Hepatocyte (in vitro differentiated cells): ENCODE results near the gene MRPL38. TPM values are rescaled to one million over a fixed set of nuclear protein-coding genes. Genes with fewer than 3 reads are reported as not detected.
"Not testable (repeated sequence)": the region's sequence is repeated elsewhere in the genome, so short reads cannot be mapped to it uniquely, and the experiment has no call there.

ENCODE experiments used
- DNase-seq: peaks from one replicate; pipeline ENCODE4 v3.0.0-alpha.2; 2016; ENCODE audit warnings: low spot score
- H2AFZ ChIP-seq: fragments of 200-600 bp; sonication (generic); 2 replicates; pipeline ENCODE4 v1.6.0; 2016; ENCODE audit warnings: antibody characterized with exemption, mild to moderate bottlenecking
- H3K27ac ChIP-seq: fragments of 200-600 bp; sonication (generic); 2 replicates; pipeline ENCODE4 v1.5.1; 2016; ENCODE audit warnings: mild to moderate bottlenecking
- H3K27me3 ChIP-seq: fragments of 200-600 bp; sonication (generic); 2 replicates; pipeline ENCODE4 v1.6.1; 2016
- H3K36me3 ChIP-seq: fragments of 200-600 bp; sonication (generic); replicated peaks from 2 replicates; pipeline ENCODE4 v1.5.1; 2016; ENCODE audit warnings: low read depth; ENCODE audit not compliant: insufficient read depth
- H3K4me1 ChIP-seq: fragments of 200-600 bp; sonication (generic); 2 replicates; pipeline ENCODE4 v1.5.1; 2016; ENCODE audit warnings: mild to moderate bottlenecking, moderate library complexity; ENCODE audit not compliant: insufficient read depth
- H3K4me2 ChIP-seq: fragments of 200-600 bp; sonication (generic); 2 replicates; pipeline ENCODE4 v1.6.0; 2016
- H3K4me3 ChIP-seq: fragments of 200-600 bp; sonication (generic); 2 replicates; pipeline ENCODE4 v1.5.1; 2016; ENCODE audit warnings: mild to moderate bottlenecking
- H3K79me2 ChIP-seq: fragments of 200-600 bp; sonication (generic); 2 replicates; pipeline ENCODE4 v1.6.0; 2017; ENCODE audit warnings: mild to moderate bottlenecking
- H3K9me2 ChIP-seq: fragments of 200-600 bp; sonication (generic); replicated peaks from 2 replicates; pipeline ENCODE4 v1.6.0; 2017; ENCODE audit warnings: mild to moderate bottlenecking; ENCODE audit not compliant: insufficient read depth
- H3K9me3 ChIP-seq: fragments of 200-600 bp; sonication (generic); 2 replicates; pipeline ENCODE4 v1.5.1; 2016; ENCODE audit warnings: low read depth, mild to moderate bottlenecking
- H4K20me1 ChIP-seq: fragments of 200-600 bp; sonication (generic); 2 replicates; pipeline ENCODE4 v1.6.0; 2016; ENCODE audit warnings: mild to moderate bottlenecking; ENCODE audit not compliant: insufficient read depth, poor library complexity, severe bottlenecking
- EZH2 ChIP-seq: fragments of 200-600 bp; sonication (generic); IDR thresholded peaks from 2 replicates; pipeline ENCODE4 v1.6.1; 2016; ENCODE audit warnings: antibody characterized with exemption, mild to moderate bottlenecking, borderline replicate concordance
- EZH2phosphoT487 ChIP-seq: fragments of 200-600 bp; sonication (generic); IDR thresholded peaks from one replicate; pipeline ENCODE4 v1.6.1; 2018; ENCODE audit warnings: antibody characterized with exemption, mild to moderate bottlenecking, low read depth, moderate library complexity; ENCODE audit not compliant: unreplicated experiment, severe bottlenecking
- WGBS: methylation state at CpG from one replicate; pipeline ENCODE4 v1.1.6; 2016; ENCODE audit warnings: low lambda C conversion rate; ENCODE audit errors: missing lambda C conversion rate; 5-methylcytosine and 5-hydroxymethylcytosine counted together
- polyA plus RNA-seq: library from polyadenylated mRNA; unstranded; fragments of >200 nt; fragmentation: Nextera tagmentation; extraction: Ambion mirVana; gene quantifications from 2 replicates; pipeline ENCODE4 v1.2.1, GENCODE V29; 2016
- total RNA-seq: library from RNA; depleted of rRNA; stranded (reverse); fragments of >200 nt; gene quantifications from 2 replicates; pipeline ENCODE4 v1.2.3, GENCODE V29; 2014
- TF ChIP-seq, protein P1 (sequence below): fragments of 200-600 bp; sonication (generic); IDR thresholded peaks from 2 replicates; pipeline ENCODE4 v1.5.1; 2016; ENCODE audit warnings: antibody characterized with exemption, mild to moderate bottlenecking; ENCODE audit not compliant: poor library complexity

MRPL38 gene
- total and polyA plus RNA-seq, 2 experiments from 2014 or later: 50.2 to 124 TPM

DNA sequence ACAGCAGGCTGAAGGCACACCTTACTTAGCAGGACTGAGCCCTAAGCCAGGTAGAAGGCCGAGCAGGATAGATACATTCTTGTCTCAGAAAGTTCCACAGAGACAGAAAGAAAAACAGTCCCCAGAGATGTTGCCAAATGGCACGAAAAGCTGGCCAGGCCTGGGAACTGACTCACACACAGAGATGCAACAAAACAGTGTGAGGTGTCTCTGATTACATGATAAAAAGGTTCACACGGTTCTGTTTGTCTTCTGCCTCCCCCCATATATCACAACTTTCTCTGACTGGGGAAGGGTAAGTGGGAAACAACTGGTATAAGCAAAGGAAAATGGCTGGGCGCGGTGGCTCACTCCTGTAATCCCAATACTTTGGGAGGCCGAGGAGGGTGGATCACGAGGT is 51.3 kb downstream of the MRPL38 start:
- no peaks in the 10 kb centered on the region for H3K27me3 ChIP-seq
- peaks cover 5% of the 10 kb centered on the region for H3K4me1 ChIP-seq
- H3K9me2 ChIP-seq: no peaks in the 10 kb centered on the region
- no peak overlapping the region for H2AFZ ChIP-seq
- no peak overlapping the region for H3K4me3 ChIP-seq
- TF ChIP-seq EZH2phosphoT487 (no peak), EZH2 (no peak)
- TF ChIP-seq, protein P1, sequence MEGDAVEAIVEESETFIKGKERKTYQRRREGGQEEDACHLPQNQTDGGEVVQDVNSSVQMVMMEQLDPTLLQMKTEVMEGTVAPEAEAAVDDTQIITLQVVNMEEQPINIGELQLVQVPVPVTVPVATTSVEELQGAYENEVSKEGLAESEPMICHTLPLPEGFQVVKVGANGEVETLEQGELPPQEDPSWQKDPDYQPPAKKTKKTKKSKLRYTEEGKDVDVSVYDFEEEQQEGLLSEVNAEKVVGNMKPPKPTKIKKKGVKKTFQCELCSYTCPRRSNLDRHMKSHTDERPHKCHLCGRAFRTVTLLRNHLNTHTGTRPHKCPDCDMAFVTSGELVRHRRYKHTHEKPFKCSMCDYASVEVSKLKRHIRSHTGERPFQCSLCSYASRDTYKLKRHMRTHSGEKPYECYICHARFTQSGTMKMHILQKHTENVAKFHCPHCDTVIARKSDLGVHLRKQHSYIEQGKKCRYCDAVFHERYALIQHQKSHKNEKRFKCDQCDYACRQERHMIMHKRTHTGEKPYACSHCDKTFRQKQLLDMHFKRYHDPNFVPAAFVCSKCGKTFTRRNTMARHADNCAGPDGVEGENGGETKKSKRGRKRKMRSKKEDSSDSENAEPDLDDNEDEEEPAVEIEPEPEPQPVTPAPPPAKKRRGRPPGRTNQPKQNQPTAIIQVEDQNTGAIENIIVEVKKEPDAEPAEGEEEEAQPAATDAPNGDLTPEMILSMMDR: no peak
- no peaks in the 10 kb centered on the region for H3K9me3 ChIP-seq
- peak overlapping the region; percentile 87 for H3K4me2 ChIP-seq
- H3K79me2 ChIP-seq: peaks cover 24% of the 10 kb centered on the region
- H3K27ac ChIP-seq: peak overlapping the region; percentile 81
- no peak for DNase-seq
- H4K20me1 ChIP-seq: no peaks in the 10 kb centered on the region
- 82% methylated on average over 7 of the region's 7 CpGs for WGBS
- no peaks in the 10 kb centered on the region for H3K36me3 ChIP-seq

- not testable (repeated sequence) for H3K36me3 ChIP-seq, H2AFZ ChIP-seq, H3K4me3 ChIP-seq, H3K9me2 ChIP-seq, H3K4me1 ChIP-seq, H3K4me2 ChIP-seq, H3K27me3 ChIP-seq, DNase-seq, H3K27ac ChIP-seq, H3K9me3 ChIP-seq, H4K20me1 ChIP-seq
- WGBS: 97% methylated on average over 15 of the region's 15 CpGs
- peaks cover 24% of the 10 kb centered on the region for H3K79me2 ChIP-seq
These were observed 53.0 kb downstream of the MRPL38 start for GRCh38 chr17:75851693-75851991.

- WGBS: 95% methylated on average over 12 of the region's 12 CpGs
These were observed 53.6 kb downstream of the MRPL38 start for GRCh38 chr17:75850928-75851692.

DNA sequence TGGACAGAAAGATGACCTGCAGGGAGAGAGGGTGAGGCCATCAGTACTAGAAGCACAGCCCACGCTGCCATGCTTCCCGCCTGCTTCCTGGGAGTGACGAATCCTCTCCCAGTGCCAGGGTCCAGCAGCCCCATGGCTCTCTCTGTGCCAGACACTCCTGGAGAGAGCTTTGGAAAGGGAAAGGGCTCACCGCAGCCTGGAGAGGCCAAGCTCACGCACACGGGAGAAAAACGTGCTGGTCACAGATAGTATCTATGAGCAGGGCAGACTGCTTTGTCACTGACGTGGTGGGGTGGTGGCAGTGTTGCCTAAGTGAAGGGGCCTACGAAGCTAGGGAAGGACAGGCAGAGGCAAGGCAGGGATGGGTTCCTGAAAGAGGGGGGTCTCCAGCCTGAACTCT is 55.0 kb downstream of the MRPL38 start:
- Histone ChIP-seq H4K20me1 (no peaks in the 10 kb centered on the region), H2AFZ (no peak overlapping the region), H3K9me3 (no peaks in the 10 kb centered on the region), H3K4me3 (no peak overlapping the region), H3K9me2 (no peaks in the 10 kb centered on the region), H3K79me2 (peaks cover 24% of the 10 kb centered on the region), H3K36me3 (no peaks in the 10 kb centered on the region), H3K4me1 (peaks cover 16% of the 10 kb centered on the region), H3K27me3 (no peaks in the 10 kb centered on the region), H3K27ac (no peak overlapping the region), H3K4me2 (no peak overlapping the region)
- DNase-seq: peak; percentile 2
- WGBS: 95% methylated on average over 9 of the region's 9 CpGs
- no peak for TF ChIP-seq EZH2
- TF ChIP-seq EZH2phosphoT487: no peak
- TF ChIP-seq, protein P1: no peak

More at GRCh38 chr17:75850928-75851692, 53.6 kb downstream of the MRPL38 start:
- no peaks in the 10 kb centered on the region for H3K36me3 ChIP-seq
- H3K9me3 ChIP-seq: no peaks in the 10 kb centered on the region
- H3K4me3 ChIP-seq: no peak overlapping the region
- H3K4me1 ChIP-seq: peaks cover 7% of the 10 kb centered on the region
- TF ChIP-seq EZH2phosphoT487 (no peak), EZH2 (no peak)
- TF ChIP-seq, protein P1: no peak
- DNase-seq: no peak
- no peaks in the 10 kb centered on the region for H4K20me1 ChIP-seq
- H3K79me2 ChIP-seq: peaks cover 24% of the 10 kb centered on the region
- no peaks in the 10 kb centered on the region for H3K9me2 ChIP-seq
- H2AFZ ChIP-seq: no peak overlapping the region
- H3K27me3 ChIP-seq: no peaks in the 10 kb centered on the region
- no peak overlapping the region for H3K4me2 ChIP-seq
- H3K27ac ChIP-seq: no peak overlapping the region
